ENCODE measurements around the gene ALOX5AP. TPM values are rescaled to one million over a fixed set of nuclear protein-coding genes. Genes with fewer than 3 reads are reported as not detected.

The ALOX5AP gene
- total RNA-seq, 1 experiment from 2014 or later = not detected

DNA sequence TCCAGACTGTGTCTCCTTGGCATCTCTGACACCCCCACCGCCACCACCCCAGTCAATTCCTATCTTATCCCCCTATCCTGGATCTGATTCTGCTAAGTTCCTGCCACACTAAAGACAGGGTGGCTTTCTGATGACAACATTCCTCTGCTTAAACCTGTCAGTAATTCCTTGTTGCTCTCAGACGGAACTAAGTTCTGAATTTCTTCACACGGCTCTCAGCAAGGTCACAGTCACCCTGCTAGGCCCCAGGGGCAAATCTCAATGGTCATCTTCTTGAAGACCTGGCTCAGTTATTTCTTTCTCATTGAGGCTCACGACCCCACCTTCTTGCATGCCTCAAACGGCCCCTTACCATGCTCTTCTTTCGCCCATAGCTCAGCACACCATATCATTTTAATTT is 7.6 kb downstream of the ALOX5AP start:
- POLR2A ChIA-PET (ENCODE audit: unreplicated experiment) = interaction anchor here (0.5 kb wide), 1 partner anchor 957 kb away, joined by 5 read pairs; no protein-coding TSS in a partner anchor
- H3K36me3 ChIP-seq (ENCODE audit: low read depth) = no peaks in the 10 kb centered on the region
- intact Hi-C loops (cut with micrococcal nuclease; ENCODE audit: unreplicated experiment) = loop anchor here (1.0 to 5.0 kb wide), 2 partner anchors 49 to 71 kb away; no protein-coding TSS in a partner anchor
- H3K4me1 ChIP-seq (replicated peaks; ENCODE audit: insufficient read depth) = peaks cover 63% of the 10 kb centered on the region
- H3K9me2 ChIP-seq (ENCODE audit: insufficient read depth) = no peaks in the 10 kb centered on the region
- H3F3A ChIP-seq (ENCODE audit: insufficient read depth, low read depth) = peaks cover 49% of the 10 kb centered on the region
- H4K20me1 ChIP-seq (ENCODE audit: insufficient read depth) = no peaks in the 10 kb centered on the region
- H3K27ac ChIP-seq = peak overlapping the region; percentile 72
- no peaks in the 10 kb centered on the region for H3K9me3 ChIP-seq (ENCODE audit: insufficient read depth, low read depth)
- H3K4me2 ChIP-seq = peak overlapping the region; percentile 72
- H3K4me3 ChIP-seq = no peak overlapping the region
- no TSS peak for BruUV-seq (replicated peaks)
- TF ChIP-seq, protein P1, sequence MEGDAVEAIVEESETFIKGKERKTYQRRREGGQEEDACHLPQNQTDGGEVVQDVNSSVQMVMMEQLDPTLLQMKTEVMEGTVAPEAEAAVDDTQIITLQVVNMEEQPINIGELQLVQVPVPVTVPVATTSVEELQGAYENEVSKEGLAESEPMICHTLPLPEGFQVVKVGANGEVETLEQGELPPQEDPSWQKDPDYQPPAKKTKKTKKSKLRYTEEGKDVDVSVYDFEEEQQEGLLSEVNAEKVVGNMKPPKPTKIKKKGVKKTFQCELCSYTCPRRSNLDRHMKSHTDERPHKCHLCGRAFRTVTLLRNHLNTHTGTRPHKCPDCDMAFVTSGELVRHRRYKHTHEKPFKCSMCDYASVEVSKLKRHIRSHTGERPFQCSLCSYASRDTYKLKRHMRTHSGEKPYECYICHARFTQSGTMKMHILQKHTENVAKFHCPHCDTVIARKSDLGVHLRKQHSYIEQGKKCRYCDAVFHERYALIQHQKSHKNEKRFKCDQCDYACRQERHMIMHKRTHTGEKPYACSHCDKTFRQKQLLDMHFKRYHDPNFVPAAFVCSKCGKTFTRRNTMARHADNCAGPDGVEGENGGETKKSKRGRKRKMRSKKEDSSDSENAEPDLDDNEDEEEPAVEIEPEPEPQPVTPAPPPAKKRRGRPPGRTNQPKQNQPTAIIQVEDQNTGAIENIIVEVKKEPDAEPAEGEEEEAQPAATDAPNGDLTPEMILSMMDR (conservative IDR thresholded peaks at IDR 0.05) = no peak
- no peaks in the 10 kb centered on the region for H3K79me2 ChIP-seq (ENCODE audit: low read depth)
- peak in 1 of 2 experiments; percentile 82 for DNase-seq
- no peak overlapping the region for H2AFZ ChIP-seq
- H3K27me3 ChIP-seq (ENCODE audit: insufficient read depth, low read depth) = no peaks in the 10 kb centered on the region
- CTCF ChIA-PET = no interaction called here

DNA sequence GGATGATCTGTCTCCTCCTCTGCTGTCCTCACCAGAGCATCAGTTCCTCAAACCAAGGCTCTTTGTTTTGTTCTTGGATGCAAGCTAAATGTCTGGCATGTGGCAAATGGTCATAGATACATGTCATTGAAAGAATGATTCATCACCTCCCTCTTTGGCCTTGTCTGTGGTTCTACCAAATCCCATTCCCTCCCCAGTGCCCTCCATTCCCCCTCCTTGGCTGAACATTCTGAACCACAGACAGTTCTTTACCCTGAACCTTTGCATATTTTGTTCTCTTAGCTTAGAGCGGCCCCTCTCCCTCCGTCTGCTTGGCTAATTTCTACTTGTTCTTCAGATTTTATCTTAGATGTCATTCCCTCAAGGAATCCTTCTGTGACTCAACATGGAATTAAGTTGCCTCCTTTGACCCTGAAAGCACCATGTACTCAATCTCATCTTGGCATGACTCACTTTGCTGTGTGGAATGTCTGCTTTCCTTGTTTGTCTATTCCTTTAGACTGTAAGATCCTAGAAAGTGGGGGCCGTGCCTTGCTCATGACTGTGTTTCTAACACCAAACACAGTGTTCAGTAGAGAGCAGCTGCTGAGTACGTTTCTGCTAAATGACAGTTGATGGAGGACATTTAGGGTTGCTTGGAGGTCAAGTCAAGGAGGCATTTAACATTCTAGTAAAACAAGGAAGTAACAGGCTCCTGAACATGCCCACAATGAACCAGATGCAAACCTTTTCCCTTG is 8.1 kb downstream of the ALOX5AP start:
- H3F3A ChIP-seq (ENCODE audit: insufficient read depth, low read depth) = peaks cover 49% of the 10 kb centered on the region
- no peaks in the 10 kb centered on the region for H3K79me2 ChIP-seq (ENCODE audit: low read depth)
- H3K9me2 ChIP-seq (ENCODE audit: insufficient read depth) = no peaks in the 10 kb centered on the region
- peak overlapping the region; percentile 28; the same call in 1 of the 2 replicates for H3K4me3 ChIP-seq
- TF ChIP-seq EZH2 (IDR thresholded peaks at IDR 0.05; ENCODE audit: low read depth) = no peak
- TF ChIP-seq, protein P1 (conservative IDR thresholded peaks at IDR 0.05) = no peak
- peak; percentile 59 to 98 for DNase-seq
- H3K36me3 ChIP-seq (ENCODE audit: low read depth) = no peaks in the 10 kb centered on the region
- ChIA-PET POLR2A (ENCODE audit: unreplicated experiment) (interaction anchor here (0.5 kb wide), 1 partner anchor 957 kb away, joined by 5 read pairs; no protein-coding TSS in a partner anchor), CTCF (no interaction called here)
- intact Hi-C loops (cut with micrococcal nuclease; ENCODE audit: unreplicated experiment) = loop anchor here (1.0 to 5.0 kb wide), 2 partner anchors 49 to 71 kb away; no protein-coding TSS in a partner anchor
- H3K4me2 ChIP-seq = peak overlapping the region; percentile 72
- no peaks in the 10 kb centered on the region for H3K27me3 ChIP-seq (ENCODE audit: insufficient read depth, low read depth)
- H3K9me3 ChIP-seq (ENCODE audit: insufficient read depth, low read depth) = no peaks in the 10 kb centered on the region
- no peak overlapping the region for H2AFZ ChIP-seq
- peak overlapping the region; percentile 72 for H3K27ac ChIP-seq
- H4K20me1 ChIP-seq (ENCODE audit: insufficient read depth) = no peaks in the 10 kb centered on the region
- H3K4me1 ChIP-seq (replicated peaks; ENCODE audit: insufficient read depth) = peaks cover 59% of the 10 kb centered on the region
- no TSS peak for BruUV-seq (replicated peaks)

DNA sequence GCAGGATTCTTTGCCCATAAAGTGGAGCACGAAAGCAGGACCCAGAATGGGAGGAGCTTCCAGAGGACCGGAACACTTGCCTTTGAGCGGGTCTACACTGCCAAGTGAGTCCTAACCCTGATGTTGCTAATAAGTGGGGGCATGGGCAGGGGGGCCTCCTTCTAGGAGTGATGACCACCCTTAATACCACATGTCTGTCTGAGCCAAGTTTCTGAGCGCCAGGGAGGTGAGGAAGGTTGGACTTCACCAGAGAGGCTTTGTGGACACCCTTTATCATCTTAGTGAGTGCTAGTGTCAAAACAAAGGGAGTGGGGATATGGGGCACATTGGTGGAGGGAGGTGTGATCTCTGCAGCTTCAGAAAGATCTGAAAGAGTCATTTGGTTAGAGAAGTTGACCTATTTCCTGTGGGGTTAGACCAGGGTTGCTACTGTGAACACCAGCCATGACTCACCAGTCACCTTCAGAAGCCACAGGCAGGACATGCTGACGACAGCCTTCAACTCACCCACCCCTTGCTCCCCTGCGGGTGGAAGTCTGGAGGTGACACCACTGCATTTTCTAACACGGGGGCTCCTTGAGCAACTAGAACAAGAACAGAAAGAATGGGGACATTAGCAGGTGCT is 8.8 kb downstream of the ALOX5AP start:
- Histone ChIP-seq H3K36me3 (ENCODE audit: low read depth) (no peaks in the 10 kb centered on the region), H3K27ac (peak overlapping the region; percentile 72), H4K20me1 (ENCODE audit: insufficient read depth) (no peaks in the 10 kb centered on the region), H3F3A (ENCODE audit: insufficient read depth, low read depth) (peaks cover 46% of the 10 kb centered on the region), H3K27me3 (ENCODE audit: insufficient read depth, low read depth) (no peaks in the 10 kb centered on the region), H3K4me2 (peak overlapping the region; percentile 72), H3K79me2 (ENCODE audit: low read depth) (no peaks in the 10 kb centered on the region), H3K9me3 (ENCODE audit: insufficient read depth, low read depth) (no peaks in the 10 kb centered on the region), H3K9me2 (ENCODE audit: insufficient read depth) (no peaks in the 10 kb centered on the region), H3K4me1 (replicated peaks; ENCODE audit: insufficient read depth) (peaks cover 54% of the 10 kb centered on the region), H3K4me3 (peak overlapping the region; percentile 28; the same call in 1 of the 2 replicates), H2AFZ (no peak overlapping the region)
- CTCF ChIA-PET = no interaction called here
- TF ChIP-seq, protein P1 (conservative IDR thresholded peaks at IDR 0.05) = no peak
- TF ChIP-seq EZH2 (IDR thresholded peaks at IDR 0.05; ENCODE audit: low read depth) = no peak
- intact Hi-C loops (cut with micrococcal nuclease; ENCODE audit: unreplicated experiment) = loop anchor here (5.0 kb wide), 1 partner anchor 72 kb away; no protein-coding TSS in a partner anchor
- POLR2A ChIA-PET (ENCODE audit: unreplicated experiment) = no interaction called here
- no TSS peak for BruUV-seq (replicated peaks)
- peak; percentile 44 to 84 for DNase-seq
